ENCODE data around the gene NAT16. TPM values are rescaled to one million over a fixed set of nuclear protein-coding genes. Genes with fewer than 3 reads are reported as not detected.

NAT16 gene
- total and polyA plus RNA-seq, 2 of the 13 experiments (the other 11 are each of a cell fraction or from before 2014, with no cell fraction given): 0.04 TPM; not detected in 1

- TF ChIP-seq ZNF740 (CRISPR knock-in tag; IDR thresholded peaks at IDR 0.05) (no peak), ZBTB44 (CRISPR knock-in tag; IDR thresholded peaks at IDR 0.05) (no peak), ZNF747 (CRISPR knock-in tag; IDR thresholded peaks at IDR 0.05; ENCODE audit: borderline replicate concordance) (no peak), HMG20A (CRISPR knock-in tag; IDR thresholded peaks at IDR 0.05; ENCODE audit: borderline replicate concordance) (no peak), SAP130 (CRISPR knock-in tag; IDR thresholded peaks at IDR 0.05; ENCODE audit: low read depth) (peak; percentile 83), SALL1 (CRISPR knock-in tag; IDR thresholded peaks at IDR 0.05) (peak; percentile 51), SP2 (CRISPR knock-in tag; IDR thresholded peaks at IDR 0.05) (no peak), ARID4A (CRISPR knock-in tag; IDR thresholded peaks at IDR 0.05; ENCODE audit: borderline replicate concordance) (peak; percentile 67; the same call in 1 of the 2 replicates), ZNF33A (CRISPR knock-in tag; IDR thresholded peaks at IDR 0.05; ENCODE audit: borderline replicate concordance) (no peak), HMGXB4 (CRISPR knock-in tag; IDR thresholded peaks at IDR 0.05; ENCODE audit: borderline replicate concordance in 1 of 2, low read depth in 1 of 2) (peak in 1 of 2 experiments; percentile 40; a peak in 1 of 4 replicates), MEIS2 (CRISPR knock-in tag; IDR thresholded peaks at IDR 0.05) (0 out of 2 replicates have a peak, but pooled peaks have one; percentile 12), HNRNPLL (IDR thresholded peaks at IDR 0.05; ENCODE audit: low read depth, low read length, poor library complexity, severe bottlenecking) (peak; percentile 50), ZNF296 (CRISPR knock-in tag; conservative IDR thresholded peaks at IDR 0.05) (no peak), HMG20B (CRISPR knock-in tag; conservative IDR thresholded peaks at IDR 0.05) (no peak), ZNF503 (CRISPR knock-in tag; IDR thresholded peaks at IDR 0.05) (no peak), ZNF224 (CRISPR knock-in tag; IDR thresholded peaks at IDR 0.05) (no peak), ZNF354B (CRISPR knock-in tag; IDR thresholded peaks at IDR 0.05) (no peak), ZNF781 (CRISPR knock-in tag; IDR thresholded peaks at IDR 0.05; ENCODE audit: borderline replicate concordance, not compliant biosample characterization) (no peak), IRF2 (CRISPR knock-in tag; IDR thresholded peaks at IDR 0.05) (peak; percentile 43; the same call in 1 of the 2 replicates)
These were observed 26.0 kb downstream of the NAT16 start, which contains the start of gene AP1S1 (continued) for GRCh38 chr7:101153969-101154692.
